Measurements from ENCODE around the gene EPS8L2.

The EPS8L2 gene

DNA sequence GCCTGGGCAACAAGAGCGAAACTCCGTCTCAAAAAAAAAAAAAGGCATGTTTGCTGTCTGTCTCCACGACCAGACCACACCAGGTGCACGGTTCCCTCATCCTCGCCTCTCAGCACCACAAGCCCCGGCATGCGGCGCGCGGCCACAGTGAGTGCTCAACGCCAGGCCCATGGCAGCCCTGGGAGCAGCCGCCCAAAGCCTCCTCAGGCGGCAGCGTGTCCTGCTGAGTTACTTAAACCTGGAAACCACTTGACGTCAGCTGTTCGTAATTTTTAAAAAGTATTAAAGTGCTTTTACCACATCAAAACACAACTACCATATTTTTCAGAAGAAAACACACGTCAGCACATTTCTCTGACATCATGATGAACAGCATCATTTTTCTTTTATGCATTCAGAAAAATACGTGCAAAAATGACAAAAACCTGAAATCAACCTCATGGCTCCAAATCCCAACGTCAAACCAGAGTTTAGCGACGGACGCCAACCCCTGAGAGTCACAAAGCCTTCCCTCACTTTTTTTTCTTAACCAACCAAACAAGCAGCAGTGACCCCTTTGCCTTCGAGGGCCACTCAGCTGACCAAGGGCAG, 13.1 kb upstream of the EPS8L2 start:
- H3K4me1 ChIP-seq (ENCODE audit: control insufficient read depth, insufficient read depth, low read length) = no peaks in the 10 kb centered on the region
- H3K27ac ChIP-seq (ENCODE audit: extremely low read depth, low read depth, low read length) = no peak overlapping the region; the same call in 1 of the 2 replicates
- H3K4me3 ChIP-seq (ENCODE audit: low read depth, low read length) = peak overlapping the region; percentile 89; the same call in 1 of the 2 replicates
- ChIA-PET POLR2A (interaction anchor here (0.6 kb wide), 1 partner anchor 61 kb away, joined by 6 read pairs; no protein-coding TSS in a partner anchor), CTCF (interaction anchor here (0.9 to 1.4 kb wide), 2 partner anchors 14 to 35 kb away, joined by 4 to 5 read pairs; no protein-coding TSS in a partner anchor)
- TF ChIP-seq KLF17 (tag by site-specific recombination; IDR thresholded peaks at IDR 0.05) (0 out of 2 replicates have a peak, but pooled peaks have one; percentile 4), GLIS2 (tag by site-specific recombination; IDR thresholded peaks at IDR 0.05) (peak; percentile 12; the same call in 1 of the 2 replicates), ZIC2 (tag by site-specific recombination; IDR thresholded peaks at IDR 0.05) (peak; percentile 79), ZNF707 (tag by site-specific recombination; IDR thresholded peaks at IDR 0.05) (no peak), ZNF433 (tag by site-specific recombination; IDR thresholded peaks at IDR 0.05; ENCODE audit: low read depth) (no peak), IKZF3 (tag by site-specific recombination; IDR thresholded peaks at IDR 0.05) (no peak), ZBTB21 (tag by site-specific recombination; IDR thresholded peaks at IDR 0.05) (0 out of 2 replicates have a peak, but pooled peaks have one; percentile 33), ZNF350 (tag by site-specific recombination; IDR thresholded peaks at IDR 0.05) (no peak), ZNF629 (tag by site-specific recombination; IDR thresholded peaks at IDR 0.05) (peak; percentile 85), ZNF664 (tag by site-specific recombination; IDR thresholded peaks at IDR 0.05) (no peak), ZNF335 (tag by site-specific recombination; conservative IDR thresholded peaks at IDR 0.05) (0 out of 2 replicates have a peak, but pooled peaks have one; percentile 18), GLI4 (tag by site-specific recombination; IDR thresholded peaks at IDR 0.05) (no peak), ZNF211 (tag by site-specific recombination; IDR thresholded peaks at IDR 0.05; ENCODE audit: low read depth) (no peak)
- TF ChIP-seq, protein P1, sequence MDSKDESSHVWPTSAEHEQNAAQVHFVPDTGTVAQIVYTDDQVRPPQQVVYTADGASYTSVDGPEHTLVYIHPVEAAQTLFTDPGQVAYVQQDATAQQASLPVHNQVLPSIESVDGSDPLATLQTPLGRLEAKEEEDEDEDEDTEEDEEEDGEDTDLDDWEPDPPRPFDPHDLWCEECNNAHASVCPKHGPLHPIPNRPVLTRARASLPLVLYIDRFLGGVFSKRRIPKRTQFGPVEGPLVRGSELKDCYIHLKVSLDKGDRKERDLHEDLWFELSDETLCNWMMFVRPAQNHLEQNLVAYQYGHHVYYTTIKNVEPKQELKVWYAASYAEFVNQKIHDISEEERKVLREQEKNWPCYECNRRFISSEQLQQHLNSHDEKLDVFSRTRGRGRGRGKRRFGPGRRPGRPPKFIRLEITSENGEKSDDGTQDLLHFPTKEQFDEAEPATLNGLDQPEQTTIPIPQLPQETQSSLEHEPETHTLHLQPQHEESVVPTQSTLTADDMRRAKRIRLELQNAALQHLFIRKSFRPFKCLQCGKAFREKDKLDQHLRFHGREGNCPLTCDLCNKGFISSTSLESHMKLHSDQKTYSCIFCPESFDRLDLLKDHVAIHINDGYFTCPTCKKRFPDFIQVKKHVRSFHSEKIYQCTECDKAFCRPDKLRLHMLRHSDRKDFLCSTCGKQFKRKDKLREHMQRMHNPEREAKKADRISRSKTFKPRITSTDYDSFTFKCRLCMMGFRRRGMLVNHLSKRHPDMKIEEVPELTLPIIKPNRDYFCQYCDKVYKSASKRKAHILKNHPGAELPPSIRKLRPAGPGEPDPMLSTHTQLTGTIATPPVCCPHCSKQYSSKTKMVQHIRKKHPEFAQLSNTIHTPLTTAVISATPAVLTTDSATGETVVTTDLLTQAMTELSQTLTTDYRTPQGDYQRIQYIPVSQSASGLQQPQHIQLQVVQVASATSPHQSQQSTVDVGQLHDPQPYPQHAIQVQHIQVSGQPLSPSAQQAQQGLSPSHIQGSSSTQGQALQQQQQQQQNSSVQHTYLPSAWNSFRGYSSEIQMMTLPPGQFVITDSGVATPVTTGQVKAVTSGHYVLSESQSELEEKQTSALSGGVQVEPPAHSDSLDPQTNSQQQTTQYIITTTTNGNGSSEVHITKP (tag by site-specific recombination; IDR thresholded peaks at IDR 0.05) = no peak
- TF ChIP-seq, protein P2, sequence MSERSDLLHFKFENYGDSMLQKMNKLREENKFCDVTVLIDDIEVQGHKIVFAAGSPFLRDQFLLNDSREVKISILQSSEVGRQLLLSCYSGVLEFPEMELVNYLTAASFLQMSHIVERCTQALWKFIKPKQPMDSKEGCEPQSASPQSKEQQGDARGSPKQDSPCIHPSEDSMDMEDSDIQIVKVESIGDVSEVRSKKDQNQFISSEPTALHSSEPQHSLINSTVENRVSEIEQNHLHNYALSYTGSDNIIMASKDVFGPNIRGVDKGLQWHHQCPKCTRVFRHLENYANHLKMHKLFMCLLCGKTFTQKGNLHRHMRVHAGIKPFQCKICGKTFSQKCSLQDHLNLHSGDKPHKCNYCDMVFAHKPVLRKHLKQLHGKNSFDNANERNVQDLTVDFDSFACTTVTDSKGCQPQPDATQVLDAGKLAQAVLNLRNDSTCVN (tag by site-specific recombination; optimal IDR thresholded peaks at IDR 0.05) = peak; percentile 25
- TF ChIP-seq, protein P3, sequence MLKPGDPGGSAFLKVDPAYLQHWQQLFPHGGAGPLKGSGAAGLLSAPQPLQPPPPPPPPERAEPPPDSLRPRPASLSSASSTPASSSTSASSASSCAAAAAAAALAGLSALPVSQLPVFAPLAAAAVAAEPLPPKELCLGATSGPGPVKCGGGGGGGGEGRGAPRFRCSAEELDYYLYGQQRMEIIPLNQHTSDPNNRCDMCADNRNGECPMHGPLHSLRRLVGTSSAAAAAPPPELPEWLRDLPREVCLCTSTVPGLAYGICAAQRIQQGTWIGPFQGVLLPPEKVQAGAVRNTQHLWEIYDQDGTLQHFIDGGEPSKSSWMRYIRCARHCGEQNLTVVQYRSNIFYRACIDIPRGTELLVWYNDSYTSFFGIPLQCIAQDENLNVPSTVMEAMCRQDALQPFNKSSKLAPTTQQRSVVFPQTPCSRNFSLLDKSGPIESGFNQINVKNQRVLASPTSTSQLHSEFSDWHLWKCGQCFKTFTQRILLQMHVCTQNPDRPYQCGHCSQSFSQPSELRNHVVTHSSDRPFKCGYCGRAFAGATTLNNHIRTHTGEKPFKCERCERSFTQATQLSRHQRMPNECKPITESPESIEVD (tag by site-specific recombination; IDR thresholded peaks at IDR 0.05) = 0 out of 2 replicates have a peak, but pooled peaks have one; percentile 43
- peaks cover 0 to 45% of the 10 kb centered on the region in 2 experiments; a peak in 2 of 3 replicates for H3K36me3 ChIP-seq (ENCODE audit: control insufficient read depth in 2 of 2, insufficient read depth in 1 of 2, low read length in 2 of 2)
- no peaks in the 10 kb centered on the region for H3K9me3 ChIP-seq (ENCODE audit: control insufficient read depth, insufficient read depth, low read depth, low read length)

DNA sequence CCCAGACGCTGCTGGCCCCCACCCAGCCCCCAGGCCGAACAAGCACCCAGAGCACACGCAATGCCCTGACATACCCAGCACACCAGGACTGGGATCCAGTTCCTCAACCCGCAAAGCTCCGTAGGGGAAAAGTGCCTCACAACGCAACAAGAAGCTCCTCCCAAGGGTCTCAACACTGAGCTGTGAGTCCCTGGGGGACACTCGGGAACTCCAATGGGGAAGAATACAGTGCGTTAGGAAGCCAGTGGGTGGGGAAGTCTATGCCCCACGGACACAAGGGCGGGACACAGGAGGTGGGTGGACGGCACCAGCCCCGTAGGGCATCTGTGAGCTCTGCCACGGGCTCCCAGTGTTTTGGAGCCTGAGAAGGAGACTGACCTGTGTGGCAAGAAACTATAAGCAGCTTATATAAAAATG, 12.6 kb upstream of the EPS8L2 start:
- POLR2A ChIA-PET = interaction anchor here (0.6 kb wide), 2 partner anchors 55 to 61 kb away, joined by 3 to 6 read pairs; no protein-coding TSS in a partner anchor
- peak overlapping the region; percentile 89 for H3K4me3 ChIP-seq (ENCODE audit: low read depth, low read length)
- peaks cover 0 to 41% of the 10 kb centered on the region in 2 experiments; a peak in 2 of 3 replicates for H3K36me3 ChIP-seq (ENCODE audit: control insufficient read depth in 2 of 2, insufficient read depth in 1 of 2, low read length in 2 of 2)
- CTCF ChIA-PET = interaction anchor here (0.9 to 1.4 kb wide), 2 partner anchors 13 to 34 kb away, joined by 4 to 5 read pairs; no protein-coding TSS in a partner anchor
- H3K27ac ChIP-seq (ENCODE audit: extremely low read depth, low read depth, low read length) = peak overlapping the region; percentile 36; the same call in 1 of the 2 replicates
- H3K4me1 ChIP-seq (ENCODE audit: control insufficient read depth, insufficient read depth, low read length) = no peaks in the 10 kb centered on the region
- no peaks in the 10 kb centered on the region for H3K9me3 ChIP-seq (ENCODE audit: control insufficient read depth, insufficient read depth, low read depth, low read length)
- TF ChIP-seq ZNF596 (tag by site-specific recombination; IDR thresholded peaks at IDR 0.05) = no peak
- TF ChIP-seq, protein P4, sequence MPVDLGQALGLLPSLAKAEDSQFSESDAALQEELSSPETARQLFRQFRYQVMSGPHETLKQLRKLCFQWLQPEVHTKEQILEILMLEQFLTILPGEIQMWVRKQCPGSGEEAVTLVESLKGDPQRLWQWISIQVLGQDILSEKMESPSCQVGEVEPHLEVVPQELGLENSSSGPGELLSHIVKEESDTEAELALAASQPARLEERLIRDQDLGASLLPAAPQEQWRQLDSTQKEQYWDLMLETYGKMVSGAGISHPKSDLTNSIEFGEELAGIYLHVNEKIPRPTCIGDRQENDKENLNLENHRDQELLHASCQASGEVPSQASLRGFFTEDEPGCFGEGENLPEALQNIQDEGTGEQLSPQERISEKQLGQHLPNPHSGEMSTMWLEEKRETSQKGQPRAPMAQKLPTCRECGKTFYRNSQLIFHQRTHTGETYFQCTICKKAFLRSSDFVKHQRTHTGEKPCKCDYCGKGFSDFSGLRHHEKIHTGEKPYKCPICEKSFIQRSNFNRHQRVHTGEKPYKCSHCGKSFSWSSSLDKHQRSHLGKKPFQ (tag by site-specific recombination; IDR thresholded peaks at IDR 0.05) = no peak
- TF ChIP-seq ZSCAN23 (tag by site-specific recombination; IDR thresholded peaks at IDR 0.05) = no peak
- no peak for TF ChIP-seq ZNF677 (tag by site-specific recombination; IDR thresholded peaks at IDR 0.05)
- peak; percentile 64 for TF ChIP-seq GLIS2 (tag by site-specific recombination; IDR thresholded peaks at IDR 0.05)
- TF ChIP-seq, protein P5, sequence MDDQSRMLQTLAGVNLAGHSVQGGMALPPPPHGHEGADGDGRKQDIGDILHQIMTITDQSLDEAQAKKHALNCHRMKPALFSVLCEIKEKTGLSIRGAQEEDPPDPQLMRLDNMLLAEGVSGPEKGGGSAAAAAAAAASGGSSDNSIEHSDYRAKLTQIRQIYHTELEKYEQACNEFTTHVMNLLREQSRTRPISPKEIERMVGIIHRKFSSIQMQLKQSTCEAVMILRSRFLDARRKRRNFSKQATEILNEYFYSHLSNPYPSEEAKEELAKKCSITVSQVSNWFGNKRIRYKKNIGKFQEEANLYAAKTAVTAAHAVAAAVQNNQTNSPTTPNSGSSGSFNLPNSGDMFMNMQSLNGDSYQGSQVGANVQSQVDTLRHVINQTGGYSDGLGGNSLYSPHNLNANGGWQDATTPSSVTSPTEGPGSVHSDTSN (CRISPR knock-in tag; IDR thresholded peaks at IDR 0.05) = no peak
- no peak for TF ChIP-seq ZSCAN16 (tag by site-specific recombination; IDR thresholded peaks at IDR 0.05)
- TF ChIP-seq SP2 (tag by site-specific recombination; IDR thresholded peaks at IDR 0.05) = peak; percentile 67
- TF ChIP-seq EGR2 (tag by site-specific recombination; IDR thresholded peaks at IDR 0.05; ENCODE audit: low read depth) = peak; percentile 38; the same call in 1 of the 2 replicates
